HG03469 (cell line): ENCODE measurements around the gene CSNK1D.

ENCODE experiments used
- ATAC-seq: cut with Tn5 transposase; IDR thresholded peaks from one replicate; pipeline ENCODE4 v1.9.1; 2021; ENCODE audit warnings: mild to moderate bottlenecking, moderate library complexity, moderate number of reproducible peaks; ENCODE audit not compliant: unreplicated experiment

CSNK1D gene

GRCh38 chr17:82230609-82231311 is 42.7 kb downstream of the CSNK1D start:
- no peak for ATAC-seq

GRCh38 chr17:82229698-82230608 is 43.5 kb downstream of the CSNK1D start:
- ATAC-seq: no peak

GRCh38 chr17:82228842-82229697 is 44.4 kb downstream of the CSNK1D start, which contains the start of gene SLC16A3:
SLC16A3 (plus strand) TSS chr17:82229042; CDS start chr17:82236009, 6,967 bp downstream.
- no peak for ATAC-seq

GRCh38 chr17:82228278-82228841 is 45.1 kb downstream of the CSNK1D start:
- no peak for ATAC-seq

- ATAC-seq: no peak
Measured at GRCh38 chr17:82227629-82228277, 45.7 kb downstream of the CSNK1D start.

GRCh38 chr17:82226809-82227628 is 46.5 kb downstream of the CSNK1D start:
- ATAC-seq: no peak

GRCh38 chr17:82226146-82226808 is 47.2 kb downstream of the CSNK1D start:
- no peak for ATAC-seq

GRCh38 chr17:82225368-82226029 is 48.0 kb downstream of the CSNK1D start:
- ATAC-seq: no peak

GRCh38 chr17:82224666-82225065 is 48.8 kb downstream of the CSNK1D start:
- no peak for ATAC-seq

- no peak for ATAC-seq
Measured at GRCh38 chr17:82223517-82223916, 50.0 kb downstream of the CSNK1D start.

- no peak for ATAC-seq
Measured at GRCh38 chr17:82222816-82223215, 50.7 kb downstream of the CSNK1D start.

GRCh38 chr17:82221341-82221902 is 52.1 kb downstream of the CSNK1D start:
- ATAC-seq: no peak

GRCh38 chr17:82219753-82220709 is 53.5 kb downstream of the CSNK1D start:
- ATAC-seq: no peak

- ATAC-seq: no peak
Measured at GRCh38 chr17:82219083-82219482, 54.4 kb downstream of the CSNK1D start.

GRCh38 chr17:82218349-82219075 is 55.0 kb downstream of the CSNK1D start:
- ATAC-seq: no peak
